HL-60 (cell line): ENCODE data around the gene ST3GAL4.
A peak's percentile ranks its signal among the peaks of the same experiment; 100 is the strongest.

Experiments
- DNase-seq, 2 experiments: peaks; one replicate each; pipeline ENCODE4 v3.0.0-alpha.2; 2010 to 2020; ENCODE audit warnings: low read depth in 1 of 2, low spot score in 1 of 2
- H3K27ac ChIP-seq: fragments of 250-450 bp; sonication (Bioruptor Pico); replicated peaks from 2 replicates; pipeline ENCODE4 v1.5.1; 2020; ENCODE audit warnings: mild to moderate bottlenecking, moderate library complexity
- H3K27me3 ChIP-seq: fragments of 250-450 bp; sonication (Bioruptor Pico); 2 replicates; pipeline ENCODE4 v1.5.1; 2021; ENCODE audit warnings: mild to moderate bottlenecking, moderate library complexity; ENCODE audit not compliant: insufficient read depth, poor library complexity, severe bottlenecking
- H3K4me3 ChIP-seq: replicated peaks from 2 replicates; pipeline ENCODE4 v1.5.1; 2011; ENCODE audit warnings: mild to moderate bottlenecking, control low read depth, low read length; ENCODE audit not compliant: insufficient read depth
- GABPA ChIP-seq: IDR thresholded peaks from 2 replicates; pipeline ENCODE4 v1.6.1; 2012; ENCODE audit warnings: low read depth
- POLR2AphosphoS5 ChIP-seq: IDR thresholded peaks from 2 replicates; pipeline ENCODE4 v1.6.1; 2012; ENCODE audit warnings: low read depth
- REST ChIP-seq: IDR thresholded peaks from 2 replicates; pipeline ENCODE4 v1.6.1; 2012; ENCODE audit warnings: low read depth; ENCODE audit not compliant: insufficient replicate concordance
- SPI1 ChIP-seq: IDR thresholded peaks from 2 replicates; pipeline ENCODE4 v1.6.1; 2012; ENCODE audit warnings: low read depth, mild to moderate bottlenecking, borderline replicate concordance
- TF ChIP-seq, protein P1 (sequence below): IDR thresholded peaks from one replicate; pipeline ENCODE4 v1.5.1; 2011; ENCODE audit warnings: low read length, control low read depth, inconsistent platforms; ENCODE audit not compliant: insufficient read depth

The ST3GAL4 gene

GRCh38 chr11:126358763-126359160 is 3.3 kb downstream of the ST3GAL4 start:
- TF ChIP-seq SPI1 (no peak), POLR2AphosphoS5 (no peak), REST (no peak), GABPA (no peak)
- TF ChIP-seq, protein P1, sequence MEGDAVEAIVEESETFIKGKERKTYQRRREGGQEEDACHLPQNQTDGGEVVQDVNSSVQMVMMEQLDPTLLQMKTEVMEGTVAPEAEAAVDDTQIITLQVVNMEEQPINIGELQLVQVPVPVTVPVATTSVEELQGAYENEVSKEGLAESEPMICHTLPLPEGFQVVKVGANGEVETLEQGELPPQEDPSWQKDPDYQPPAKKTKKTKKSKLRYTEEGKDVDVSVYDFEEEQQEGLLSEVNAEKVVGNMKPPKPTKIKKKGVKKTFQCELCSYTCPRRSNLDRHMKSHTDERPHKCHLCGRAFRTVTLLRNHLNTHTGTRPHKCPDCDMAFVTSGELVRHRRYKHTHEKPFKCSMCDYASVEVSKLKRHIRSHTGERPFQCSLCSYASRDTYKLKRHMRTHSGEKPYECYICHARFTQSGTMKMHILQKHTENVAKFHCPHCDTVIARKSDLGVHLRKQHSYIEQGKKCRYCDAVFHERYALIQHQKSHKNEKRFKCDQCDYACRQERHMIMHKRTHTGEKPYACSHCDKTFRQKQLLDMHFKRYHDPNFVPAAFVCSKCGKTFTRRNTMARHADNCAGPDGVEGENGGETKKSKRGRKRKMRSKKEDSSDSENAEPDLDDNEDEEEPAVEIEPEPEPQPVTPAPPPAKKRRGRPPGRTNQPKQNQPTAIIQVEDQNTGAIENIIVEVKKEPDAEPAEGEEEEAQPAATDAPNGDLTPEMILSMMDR = no peak
- no peak for DNase-seq
- Histone ChIP-seq H3K4me3 (peak overlapping the region; percentile 83; the same call in 1 of the 2 replicates), H3K27me3 (no peaks in the 10 kb centered on the region), H3K27ac (peak overlapping the region; percentile 83)

- Histone ChIP-seq H3K27me3 (no peaks in the 10 kb centered on the region), H3K27ac (peak overlapping the region; percentile 83), H3K4me3 (no peak overlapping the region)
- DNase-seq = no peak
- TF ChIP-seq POLR2AphosphoS5 (peak; percentile 31; the same call in 1 of the 2 replicates), REST (no peak)
Measured at GRCh38 chr11:126359431-126360048, 4.1 kb downstream of the ST3GAL4 start.

GRCh38 chr11:126360049-126360446 is 4.6 kb downstream of the ST3GAL4 start:
- peak overlapping the region; percentile 83 for H3K27ac ChIP-seq
- no peaks in the 10 kb centered on the region for H3K27me3 ChIP-seq
- TF ChIP-seq, protein P1 = no peak
- TF ChIP-seq POLR2AphosphoS5 (no peak), SPI1 (no peak), GABPA (no peak), REST (no peak)
- DNase-seq = no peak
- no peak overlapping the region for H3K4me3 ChIP-seq
